GM19035 (cell line): ENCODE measurements around the gene FXYD6.
"Not testable (repeated sequence)": the region's sequence is repeated elsewhere in the genome, so short reads cannot be mapped to it uniquely, and the experiment has no call there.

Experiments used
- ATAC-seq: cut with Tn5 transposase; IDR thresholded peaks from one replicate; pipeline ENCODE4 v1.9.1; 2021; ENCODE audit not compliant: unreplicated experiment

The FXYD6 gene

DNA sequence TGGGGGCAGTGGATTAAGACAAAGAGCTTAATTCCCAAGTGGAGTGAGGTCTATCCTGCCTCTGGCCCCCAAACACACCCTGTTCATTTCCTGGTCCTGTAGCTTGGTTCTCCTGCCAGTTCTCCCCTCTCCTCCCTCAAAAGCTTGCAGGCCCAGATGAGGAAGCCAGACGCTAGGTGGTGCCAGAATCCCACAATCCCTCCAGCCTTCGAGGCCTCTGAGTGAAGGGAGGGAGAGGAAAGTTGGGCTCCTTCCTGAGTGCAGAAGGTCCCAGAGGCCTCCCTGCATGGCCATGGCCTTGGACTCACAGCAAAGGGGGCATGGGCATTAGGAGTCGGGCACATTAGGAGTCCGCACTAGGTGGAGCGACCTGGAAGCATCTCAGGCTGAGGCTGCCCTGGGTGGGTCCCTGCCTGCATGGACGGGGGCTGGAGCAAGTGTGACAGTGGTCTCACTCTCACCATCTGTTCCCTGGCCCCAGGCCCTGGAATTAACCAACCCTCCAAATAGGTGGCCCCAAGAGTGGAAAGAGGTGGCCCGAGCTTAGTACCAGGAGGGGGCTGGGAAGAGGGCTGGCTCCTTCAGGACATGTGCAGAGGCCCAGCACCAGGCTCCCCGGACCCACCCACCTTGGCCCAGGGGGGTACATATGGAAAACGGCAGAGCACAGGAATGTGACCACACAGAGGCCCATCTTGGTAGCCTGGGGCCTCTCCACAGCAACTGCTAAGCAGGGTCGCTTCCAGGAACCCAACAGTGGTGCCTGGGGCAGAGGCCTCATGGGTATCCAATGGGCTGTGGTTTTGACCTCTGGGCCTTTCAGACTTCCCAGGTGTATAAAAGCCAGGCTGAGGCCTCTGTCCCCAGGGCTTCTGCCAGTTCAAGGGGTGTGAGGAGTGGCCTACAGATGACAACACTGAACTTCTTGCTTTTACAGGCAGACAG is 57.1 kb downstream of the FXYD6 start:
- no peak for ATAC-seq

- ATAC-seq, result peak; percentile 20
These were observed 58.2 kb downstream of the FXYD6 start for GRCh38 chr11:117818041-117818873.

DNA sequence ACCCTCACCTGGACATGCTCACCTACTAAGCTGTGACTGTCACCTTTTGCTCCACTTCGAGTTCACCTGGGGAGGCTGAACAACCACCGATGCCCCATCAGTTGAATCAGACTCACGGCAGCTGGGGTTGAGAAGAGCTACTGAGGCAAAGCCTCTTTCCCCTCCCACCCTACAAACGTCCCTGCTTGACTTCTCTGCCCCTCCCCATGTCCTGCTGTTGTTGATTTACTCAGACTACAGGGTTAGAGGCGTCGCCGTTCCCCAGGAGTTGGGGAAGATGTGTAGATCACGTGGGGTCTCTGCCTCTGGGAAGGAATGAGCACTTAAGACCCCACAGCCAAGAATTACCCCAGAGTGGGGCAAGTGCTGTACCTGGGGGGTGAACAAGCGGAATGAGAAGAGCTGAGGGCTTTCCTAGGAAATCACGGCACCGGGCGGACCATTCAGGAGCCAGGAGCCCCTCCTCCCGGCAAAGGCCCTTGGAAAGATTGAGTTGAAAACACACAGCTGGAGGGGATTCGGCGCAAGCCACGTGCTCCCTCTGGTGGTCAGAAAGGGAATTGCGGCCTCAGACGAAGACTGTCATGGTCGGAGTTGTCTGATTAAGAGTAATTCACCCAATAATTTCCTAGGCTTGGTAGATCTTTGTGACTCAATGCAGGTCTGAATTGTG is 59.0 kb downstream of the FXYD6 start:
- peak; percentile 32 for ATAC-seq

GRCh38 chr11:117816846-117817367 is 59.6 kb downstream of the FXYD6 start:
- no peak for ATAC-seq

- ATAC-seq, result no peak
These were observed 60.2 kb downstream of the FXYD6 start for GRCh38 chr11:117816151-117816741.

- peak; percentile 66 for ATAC-seq
These were observed 61.1 kb downstream of the FXYD6 start for GRCh38 chr11:117815262-117815803.

DNA sequence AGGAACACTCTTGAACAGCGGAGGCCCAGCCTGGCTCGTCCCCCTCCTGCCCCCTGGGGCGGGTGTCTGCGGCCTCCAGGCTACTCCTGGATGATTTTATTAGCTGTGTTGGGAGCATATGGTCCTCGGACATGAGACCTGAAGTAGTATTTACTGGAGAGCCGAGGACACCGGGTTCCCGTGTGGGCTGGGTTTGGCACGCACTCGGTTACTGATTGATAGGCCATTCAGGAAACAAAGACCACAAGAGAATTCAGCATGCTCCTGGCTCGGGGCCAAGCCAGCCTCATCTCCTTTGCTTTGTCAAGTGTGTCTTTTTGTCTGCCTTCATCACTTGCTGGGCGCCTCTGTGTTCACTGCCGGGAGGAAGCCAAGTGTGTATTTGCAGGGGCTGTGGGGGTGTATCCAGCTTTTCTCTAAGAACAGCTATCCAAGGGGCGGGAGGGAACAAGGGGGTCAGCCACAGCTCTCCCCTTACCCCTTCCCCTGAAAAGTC is 61.6 kb downstream of the FXYD6 start:
- ATAC-seq, result peak; percentile 50

- no peak for ATAC-seq
These were observed 62.2 kb downstream of the FXYD6 start for GRCh38 chr11:117814204-117814765.

- ATAC-seq, result not testable (repeated sequence)
These were observed 66.4 kb downstream of the FXYD6 start for GRCh38 chr11:117810056-117810451.

DNA sequence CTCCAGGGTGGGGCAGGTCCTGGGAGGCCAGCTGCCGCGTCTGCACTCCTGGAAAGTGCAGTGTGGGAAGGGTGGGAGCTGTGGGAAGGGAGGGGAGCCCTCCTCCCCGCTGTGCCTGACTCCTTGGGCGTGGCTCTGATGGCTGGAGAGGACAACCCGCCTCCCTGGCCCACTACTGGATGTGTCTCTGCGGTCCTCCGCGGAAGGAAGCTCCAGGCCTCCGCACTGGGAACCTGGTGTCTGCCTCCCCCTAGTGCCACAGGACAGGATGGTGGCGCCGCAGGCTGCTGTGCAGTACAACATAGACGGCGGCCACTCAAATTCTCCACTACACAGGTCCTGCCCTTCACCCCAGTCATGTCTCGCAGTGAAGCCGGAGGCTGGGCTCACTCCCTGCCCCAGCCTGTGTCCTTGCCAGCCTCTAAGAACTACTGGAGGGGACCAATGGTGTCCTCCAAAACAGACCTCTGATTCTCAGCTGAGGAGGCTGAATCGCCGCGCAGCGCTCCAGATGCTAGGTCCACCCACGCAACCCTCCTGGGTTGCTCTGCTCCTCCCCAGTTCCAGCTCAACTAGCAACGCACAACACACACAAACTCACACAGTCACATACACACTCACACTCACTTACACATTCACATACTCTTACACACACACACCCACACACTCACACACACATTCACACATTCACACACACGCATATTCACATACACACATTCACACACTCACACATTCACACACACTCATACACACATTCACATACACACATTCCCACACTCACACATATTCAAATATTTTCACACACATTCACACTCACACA is 67.0 kb downstream of the FXYD6 start:
- ATAC-seq, result no peak

DNA sequence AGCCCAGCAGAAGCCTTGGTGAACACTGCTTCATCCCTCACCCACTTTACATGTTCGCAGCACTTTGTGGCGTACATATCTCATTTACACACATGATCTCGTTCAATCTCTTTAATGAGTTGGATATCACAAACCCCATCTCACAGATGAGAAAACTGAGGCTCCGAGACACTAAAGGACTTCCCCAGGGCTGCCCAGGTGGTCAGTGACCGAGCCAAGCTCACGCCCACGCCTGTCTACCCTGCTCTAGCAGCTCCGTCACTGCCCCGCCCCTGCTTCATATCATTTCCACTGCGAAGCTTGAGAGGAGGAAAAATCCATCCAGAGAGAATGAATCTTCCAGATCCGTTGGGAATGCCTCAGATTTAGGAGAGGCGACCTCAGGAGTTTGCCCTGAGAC is 67.7 kb downstream of the FXYD6 start:
- no peak for ATAC-seq

- peak; percentile 55 for ATAC-seq
These were observed 68.8 kb downstream of the FXYD6 start for GRCh38 chr11:117807482-117808327.

DNA sequence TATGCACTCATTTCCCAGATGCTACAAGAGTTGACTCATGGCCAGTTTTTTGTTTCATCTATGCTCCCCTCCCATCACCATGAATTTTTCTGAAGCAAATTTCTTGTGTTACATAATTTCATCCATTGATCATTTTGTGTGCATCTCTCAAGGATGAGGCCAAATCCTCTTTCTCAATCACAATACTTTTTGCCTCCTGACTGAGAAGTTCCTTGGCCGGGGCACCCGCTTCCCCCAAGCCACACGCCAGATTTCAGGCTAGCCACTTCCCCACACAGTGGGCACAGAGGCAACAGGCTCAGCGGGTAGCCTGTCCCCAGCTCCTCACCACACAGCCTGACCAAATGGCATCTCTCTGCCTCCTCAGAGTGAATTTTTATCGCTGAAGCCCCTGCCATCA is 69.6 kb downstream of the FXYD6 start:
- no peak for ATAC-seq

GRCh38 chr11:117805045-117805444 is 71.4 kb downstream of the FXYD6 start:
- ATAC-seq, result no peak

DNA sequence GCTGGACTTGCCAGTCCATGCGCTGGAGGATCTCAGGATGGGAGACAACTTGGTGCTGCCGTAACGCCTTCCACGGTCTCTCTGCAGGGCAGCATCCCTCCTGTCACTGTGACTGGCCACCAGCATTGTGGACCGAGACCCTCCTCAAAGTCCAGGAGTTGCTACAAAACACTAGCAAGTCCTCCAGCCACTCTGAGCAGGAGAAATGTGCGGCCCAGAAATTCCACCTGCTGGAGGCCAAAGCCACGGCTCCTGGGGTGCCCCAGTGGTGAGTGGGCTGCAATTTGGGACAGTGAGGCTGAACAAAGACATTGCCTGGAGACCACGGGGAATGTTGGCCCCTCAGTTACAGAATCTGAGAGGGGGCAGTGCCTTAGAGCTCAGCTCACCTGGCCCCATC is 72.6 kb downstream of the FXYD6 start:
- ATAC-seq, result no peak

DNA sequence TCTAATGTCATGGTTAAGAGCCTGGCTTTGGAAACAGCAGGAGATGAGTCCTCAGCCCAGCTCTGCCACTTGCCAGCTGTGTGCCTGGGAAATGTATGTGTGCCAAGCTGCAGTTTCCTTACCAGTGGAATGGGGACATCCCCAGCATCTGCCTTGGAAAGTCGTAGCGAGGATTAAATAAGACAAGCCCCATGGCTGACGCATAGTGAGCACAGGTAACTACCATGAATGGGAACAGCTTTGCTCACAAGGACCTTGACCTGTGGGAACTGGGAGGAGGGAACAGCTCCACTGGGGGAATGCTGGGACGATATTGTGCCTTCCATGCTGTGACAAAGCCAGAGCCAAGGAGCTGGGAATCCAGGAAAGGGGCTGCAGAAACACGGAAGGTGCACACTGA is 76.8 kb downstream of the FXYD6 start:
- ATAC-seq, result no peak

GRCh38 chr11:117796872-117797529 is 79.5 kb downstream of the FXYD6 start, which contains the start of gene DSCAML1:
DSCAML1 (minus strand) TSS chr11:117797216; CDS start chr11:117797079, 137 bp downstream.
- ATAC-seq, result no peak
